Coronary artery (tissue), 2 donors: Measurements from ENCODE around the gene MLXIP.

ENCODE experiments used
- DNase-seq: peaks from one replicate; pipeline ENCODE4 v3.0.0-alpha.2; 2017; ENCODE audit warnings: low spot score
- H3K27ac ChIP-seq, 2 donors: fragments of 200-600 bp; sonication (generic); one replicate each; pipeline ENCODE4 v1.5.1; 2016 to 2019
- H3K4me3 ChIP-seq: fragments of 200-600 bp; sonication (generic); 2 replicates; pipeline ENCODE4 v1.5.1; 2016; ENCODE audit warnings: mild to moderate bottlenecking, moderate library complexity
- TF ChIP-seq, protein P1 (sequence below): fragments of 200-600 bp; sonication (generic); IDR thresholded peaks from one replicate; pipeline ENCODE4 v1.5.1; 2019; ENCODE audit warnings: antibody characterized with exemption

The MLXIP gene

DNA sequence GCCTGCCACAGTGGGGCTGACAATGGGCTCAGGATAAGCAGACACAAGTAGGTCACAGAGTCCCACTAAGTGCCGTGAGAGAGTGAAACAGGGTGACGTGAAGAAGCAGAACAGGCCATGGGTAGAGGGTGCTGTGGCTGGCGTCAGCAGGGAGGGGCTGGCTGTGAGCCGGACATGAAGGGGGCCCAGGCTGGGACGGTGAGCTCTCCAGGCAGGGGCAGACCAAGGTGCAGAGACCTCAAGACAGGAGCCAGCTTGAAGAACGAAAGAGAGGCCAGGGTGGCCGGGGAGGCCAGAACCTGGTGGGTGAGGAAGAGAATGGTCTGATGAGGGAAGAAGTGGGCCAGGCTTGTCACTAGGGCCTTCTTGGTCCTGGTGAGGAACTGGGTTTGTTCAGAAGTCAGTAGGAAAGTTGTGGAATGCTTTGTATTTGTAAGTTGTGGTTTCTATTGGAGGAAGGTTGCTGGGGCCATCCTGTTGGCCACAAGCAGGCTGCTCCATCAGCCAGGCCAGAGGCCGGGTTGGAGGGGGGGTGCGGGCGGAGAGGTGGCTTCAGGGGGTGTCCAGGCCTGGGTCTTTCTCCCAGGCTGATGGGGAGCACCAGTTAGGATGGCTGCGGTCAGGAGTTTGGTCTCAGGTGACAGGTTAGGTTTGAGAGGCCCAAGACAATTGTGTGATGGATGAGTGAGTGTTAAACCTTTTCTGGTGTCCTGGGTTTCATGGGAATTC, 21.4 kb upstream of the MLXIP start:
- TF ChIP-seq, protein P1, sequence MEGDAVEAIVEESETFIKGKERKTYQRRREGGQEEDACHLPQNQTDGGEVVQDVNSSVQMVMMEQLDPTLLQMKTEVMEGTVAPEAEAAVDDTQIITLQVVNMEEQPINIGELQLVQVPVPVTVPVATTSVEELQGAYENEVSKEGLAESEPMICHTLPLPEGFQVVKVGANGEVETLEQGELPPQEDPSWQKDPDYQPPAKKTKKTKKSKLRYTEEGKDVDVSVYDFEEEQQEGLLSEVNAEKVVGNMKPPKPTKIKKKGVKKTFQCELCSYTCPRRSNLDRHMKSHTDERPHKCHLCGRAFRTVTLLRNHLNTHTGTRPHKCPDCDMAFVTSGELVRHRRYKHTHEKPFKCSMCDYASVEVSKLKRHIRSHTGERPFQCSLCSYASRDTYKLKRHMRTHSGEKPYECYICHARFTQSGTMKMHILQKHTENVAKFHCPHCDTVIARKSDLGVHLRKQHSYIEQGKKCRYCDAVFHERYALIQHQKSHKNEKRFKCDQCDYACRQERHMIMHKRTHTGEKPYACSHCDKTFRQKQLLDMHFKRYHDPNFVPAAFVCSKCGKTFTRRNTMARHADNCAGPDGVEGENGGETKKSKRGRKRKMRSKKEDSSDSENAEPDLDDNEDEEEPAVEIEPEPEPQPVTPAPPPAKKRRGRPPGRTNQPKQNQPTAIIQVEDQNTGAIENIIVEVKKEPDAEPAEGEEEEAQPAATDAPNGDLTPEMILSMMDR, result no peak
- H3K27ac ChIP-seq, result no peak overlapping the region
- DNase-seq, result no peak
- H3K4me3 ChIP-seq, result no peak overlapping the region

DNA sequence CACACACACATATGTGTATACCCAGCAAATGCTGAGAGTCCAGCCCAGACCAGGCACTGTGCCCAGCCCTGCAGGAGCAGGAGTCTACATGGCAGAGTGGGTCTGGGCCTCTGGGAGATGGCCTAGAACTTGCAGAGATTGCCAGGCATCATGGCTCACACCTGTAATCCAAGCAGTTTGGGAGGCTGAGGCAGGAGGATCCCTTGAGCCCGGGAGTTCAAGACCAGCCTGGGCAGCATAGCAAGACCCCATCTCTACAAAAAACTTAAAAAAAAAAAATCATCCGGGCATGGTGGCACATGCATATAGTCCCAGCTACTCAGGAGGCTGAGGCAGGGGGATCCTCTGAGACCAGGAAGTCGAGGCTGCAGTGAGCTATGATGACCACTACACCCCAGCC, 20.8 kb upstream of the MLXIP start:
- no peak for DNase-seq
- TF ChIP-seq, protein P1, result no peak

DNA sequence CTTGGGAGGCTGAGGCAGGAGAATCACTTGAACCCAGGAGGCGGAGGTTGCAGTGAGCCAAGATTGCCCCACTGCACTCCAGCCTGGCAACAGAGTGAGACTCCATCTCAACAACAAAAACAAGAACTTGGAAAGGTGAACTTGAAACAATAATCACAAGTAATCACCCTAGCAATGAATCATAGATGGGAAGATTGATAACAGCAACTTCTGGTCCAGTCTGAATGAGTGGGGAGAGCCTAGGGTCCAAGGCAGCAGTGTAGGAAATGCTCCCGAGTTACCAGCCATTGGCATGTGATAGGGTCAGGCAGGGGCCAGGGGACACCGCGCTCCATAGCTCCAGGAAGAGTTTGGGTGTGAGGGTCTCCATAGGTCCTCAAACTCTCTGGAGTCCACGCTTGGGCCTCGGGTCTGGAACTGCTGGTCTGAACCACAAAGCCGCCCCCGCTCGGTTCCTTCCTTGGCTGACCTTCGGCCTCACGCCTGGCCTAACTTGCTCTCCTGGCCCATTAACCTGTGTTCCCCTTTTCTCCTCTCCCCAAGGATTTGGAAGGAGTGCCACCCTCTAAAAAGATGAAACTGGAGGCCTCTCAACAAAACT, 19.9 kb upstream of the MLXIP start:
- DNase-seq, result no peak

More for the DNA sequence above, 20.8 kb upstream of the MLXIP start:
- H3K27ac ChIP-seq, result no peak overlapping the region
- H3K4me3 ChIP-seq, result no peak overlapping the region

DNA sequence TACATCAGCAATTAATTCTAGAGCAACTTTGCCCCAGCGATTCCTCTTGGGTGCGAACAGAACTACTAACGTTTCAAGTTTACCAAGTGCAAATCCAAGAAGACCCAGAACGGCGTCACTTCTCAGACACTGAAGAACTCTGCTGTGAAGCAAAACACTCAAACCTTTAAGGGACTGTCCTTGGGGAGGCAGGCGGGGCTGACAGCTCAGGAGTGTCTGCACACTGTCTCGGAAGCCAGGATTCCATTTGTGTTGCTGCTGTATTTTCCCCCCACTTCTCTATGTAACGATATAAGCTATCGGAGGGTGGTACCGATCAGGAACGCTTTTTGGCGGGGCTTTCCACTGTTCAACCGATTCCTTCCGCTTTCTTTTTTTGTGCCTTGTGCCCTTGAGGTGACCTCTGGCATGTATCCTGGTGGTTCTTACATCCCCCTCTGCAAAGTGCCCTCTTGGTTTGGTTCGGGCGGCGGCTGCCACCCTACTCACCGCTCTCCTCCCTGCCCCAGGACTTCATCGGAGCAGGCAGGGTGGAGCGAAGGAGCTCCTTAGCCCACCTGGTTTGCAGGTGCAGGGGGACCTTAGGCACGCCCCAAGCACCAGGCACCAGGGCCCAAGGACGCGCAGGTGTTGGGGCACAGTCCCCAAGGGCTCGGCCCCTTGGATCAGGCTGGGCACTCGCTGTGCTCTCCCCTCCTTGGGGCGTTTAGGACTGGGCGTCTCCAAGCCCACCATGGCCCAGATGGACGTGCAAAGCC, 19.2 kb upstream of the MLXIP start:
- TF ChIP-seq, protein P1, result no peak
- Histone ChIP-seq H3K4me3 (no peak overlapping the region), H3K27ac (peak overlapping the region in 1 of 2 donors; percentile 28)
- DNase-seq, result no peak

More for the DNA sequence above, 19.9 kb upstream of the MLXIP start:
- TF ChIP-seq, protein P1, result no peak
- Histone ChIP-seq H3K27ac (no peak overlapping the region), H3K4me3 (no peak overlapping the region)

DNA sequence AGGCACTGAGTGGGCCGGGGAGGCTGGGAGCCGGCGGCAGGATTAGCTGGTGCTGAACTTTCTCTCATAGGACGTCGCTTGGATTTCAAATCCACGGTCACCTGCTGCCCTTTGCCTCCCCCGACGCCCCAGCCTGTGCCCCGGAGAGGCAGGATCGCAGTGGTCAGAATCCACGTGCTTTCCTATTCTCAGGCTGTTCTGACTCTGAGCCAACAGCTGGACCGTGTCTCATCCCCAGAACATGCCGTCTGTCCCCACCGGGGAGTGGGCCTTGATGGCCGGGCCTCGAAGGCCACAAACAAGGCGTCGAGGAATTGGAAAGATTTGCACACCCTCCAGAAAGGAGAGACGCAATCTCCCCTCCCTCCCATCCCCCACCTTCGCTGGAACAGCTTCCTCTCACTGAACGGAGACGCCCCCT, 18.5 kb upstream of the MLXIP start:
- DNase-seq, result no peak
- peak overlapping the region; percentile 15 to 28 for H3K27ac ChIP-seq
- no peak overlapping the region for H3K4me3 ChIP-seq
- TF ChIP-seq, protein P1, result no peak

DNA sequence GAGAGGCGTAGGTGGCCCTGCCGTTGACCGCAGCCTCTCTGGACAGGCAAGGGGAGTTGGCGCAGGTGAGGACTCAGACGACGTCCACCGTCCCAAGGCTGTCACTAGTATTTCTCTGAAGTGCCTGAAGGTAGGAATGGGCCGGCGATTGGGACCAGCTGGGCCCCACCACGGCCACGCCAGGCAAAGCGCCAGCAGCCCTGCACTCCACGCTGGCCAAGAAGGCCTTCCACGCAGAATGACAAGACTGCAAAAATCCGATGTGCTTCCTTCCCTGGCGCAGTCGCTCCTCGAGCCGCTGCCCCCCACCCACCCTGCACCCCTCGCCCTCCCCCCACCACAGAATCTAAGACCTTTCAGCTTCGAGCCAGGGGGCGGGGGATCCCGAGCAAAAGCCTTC, 17.3 kb upstream of the MLXIP start:
- TF ChIP-seq, protein P1, result no peak
- Histone ChIP-seq H3K27ac (no peak overlapping the region), H3K4me3 (no peak overlapping the region)
- DNase-seq, result no peak
